GM12873 (cell line): ENCODE measurements around the gene UGGT1.

ENCODE experiments used
- CTCF ChIP-seq: IDR thresholded peaks from 2 replicates; pipeline ENCODE4 v1.5.1; 2012; ENCODE audit warnings: low read depth, mild to moderate bottlenecking, moderate library complexity, low read length, control low read depth; ENCODE audit not compliant: insufficient read depth; ENCODE audit errors: missing control alignments

UGGT1 gene

GRCh38 chr2:128208023-128208422 is 117.0 kb downstream of the UGGT1 start:
- TF ChIP-seq CTCF, result no peak

- TF ChIP-seq CTCF, result no peak
These were observed 123.3 kb downstream of the UGGT1 start for GRCh38 chr2:128214251-128214650.

GRCh38 chr2:128214866-128215460 is 124.0 kb downstream of the UGGT1 start:
- no peak for TF ChIP-seq CTCF

GRCh38 chr2:128215897-128216642 is 125.1 kb downstream of the UGGT1 start:
- TF ChIP-seq CTCF, result no peak

GRCh38 chr2:128217671-128218070 is 126.7 kb downstream of the UGGT1 start:
- TF ChIP-seq CTCF, result no peak

GRCh38 chr2:128219891-128220290 is 128.9 kb downstream of the UGGT1 start:
- no peak for TF ChIP-seq CTCF

GRCh38 chr2:128227862-128228261 is 136.9 kb downstream of the UGGT1 start:
- TF ChIP-seq CTCF, result no peak
